GM21576 (cell line): ENCODE data around the gene BHLHE41.

Source experiments
- ATAC-seq: cut with Tn5 transposase; IDR thresholded peaks from one replicate; pipeline ENCODE4 v1.9.1; 2021; ENCODE audit warnings: mild to moderate bottlenecking, moderate library complexity; ENCODE audit not compliant: unreplicated experiment

Gene BHLHE41

GRCh38 chr12:26116829-26117715, 7.8 kb downstream of the BHLHE41 start:
- ATAC-seq, result no peak

- no peak for ATAC-seq
Measured at GRCh38 chr12:26114720-26115401, 10.0 kb downstream of the BHLHE41 start.

- peak; percentile 67 for ATAC-seq
Measured at GRCh38 chr12:26113853-26114719, 10.8 kb downstream of the BHLHE41 start.

- ATAC-seq, result no peak
Measured at GRCh38 chr12:26113181-26113654, 11.6 kb downstream of the BHLHE41 start.

- no peak for ATAC-seq
Measured at GRCh38 chr12:26112703-26113147, 12.1 kb downstream of the BHLHE41 start.

- ATAC-seq, result no peak
Measured at GRCh38 chr12:26112232-26112631, 12.6 kb downstream of the BHLHE41 start.

- ATAC-seq, result no peak
Measured at GRCh38 chr12:26109343-26109881, 15.4 kb downstream of the BHLHE41 start.

- ATAC-seq, result no peak
Measured at GRCh38 chr12:26108915-26109314, 15.9 kb downstream of the BHLHE41 start.

GRCh38 chr12:26106347-26106746, 18.5 kb downstream of the BHLHE41 start:
- ATAC-seq, result no peak

- ATAC-seq, result no peak
Measured at GRCh38 chr12:26102953-26103352, 21.9 kb downstream of the BHLHE41 start.

- no peak for ATAC-seq
Measured at GRCh38 chr12:26101763-26102162, 23.1 kb downstream of the BHLHE41 start.

GRCh38 chr12:26101350-26101734, 23.5 kb downstream of the BHLHE41 start:
- no peak for ATAC-seq

- ATAC-seq, result no peak
Measured at GRCh38 chr12:26100666-26101349, 24.0 kb downstream of the BHLHE41 start.

- ATAC-seq, result no peak
Measured at GRCh38 chr12:26097046-26097878, 27.6 kb downstream of the BHLHE41 start.

GRCh38 chr12:26096036-26096435, 28.8 kb downstream of the BHLHE41 start:
- ATAC-seq, result no peak

GRCh38 chr12:26095186-26095585, 29.7 kb downstream of the BHLHE41 start:
- ATAC-seq, result no peak

- ATAC-seq, result no peak
Measured at GRCh38 chr12:26092346-26093105, 32.3 kb downstream of the BHLHE41 start.

GRCh38 chr12:26091822-26092221, 33.0 kb downstream of the BHLHE41 start:
- ATAC-seq, result no peak
